CD4-positive, alpha-beta T cell (primary cell): ENCODE data around the gene MYL4. TPM values are rescaled to one million over a fixed set of nuclear protein-coding genes. Genes with fewer than 3 reads are reported as not detected.
"Not testable (repeated sequence)": the region's sequence is repeated elsewhere in the genome, so short reads cannot be mapped to it uniquely, and the experiment has no call there.

Source experiments
- ATAC-seq: fragments of 200-7000 bp; cut with Tn5 transposase; one replicate; pipeline ENCODE4 v1.10.0; 2022; ENCODE audit warnings: mild to moderate bottlenecking; ENCODE audit not compliant: poor library complexity
- CTCF ChIA-PET: fragments of 350-600 bp; sonication (Branson Sonifier 250); formaldehyde crosslinking; loops from one replicate; lab custom pipeline; 2021; ENCODE audit warnings: antibody characterized with exemption, inconsistent platforms; lab: Charles Lee
- POLR2A ChIA-PET: fragments of 350-600 bp; sonication (Branson Sonifier 250); formaldehyde crosslinking; loops from one replicate; lab custom pipeline; 2021; ENCODE audit warnings: antibody characterized with exemption, inconsistent platforms; lab: Charles Lee
- DNase-seq, 14 experiments: peaks; one replicate each; pipeline ENCODE4 v3.0.0-alpha.2; 2013 to 2020; ENCODE audit warnings: mixed read lengths in 2 of 14
- H3K27ac ChIP-seq, 2 donors: one replicate each; pipeline versions ENCODE4 v1.5.1 to v1.7.0; 2013; ENCODE audit warnings: low read length in 2 of 2, low read depth in 1 of 2, mild to moderate bottlenecking in 1 of 2
- H3K27me3 ChIP-seq, 2 experiments: 1 replicate in 1 of 2; 2 replicates in 1 of 2; pipeline versions ENCODE4 v1.6.1 to v1.7.0; 2013; ENCODE audit warnings: low read length in 2 of 2, control low read depth in 1 of 2, mild to moderate bottlenecking in 1 of 2, moderate library complexity in 1 of 2; ENCODE audit not compliant: insufficient read depth in 2 of 2, control insufficient read depth in 1 of 2
- H3K36me3 ChIP-seq: one replicate; pipeline ENCODE4 v1.6.1; 2013; ENCODE audit warnings: low read length, control low read depth; ENCODE audit not compliant: insufficient read depth
- H3K4me1 ChIP-seq: one replicate; pipeline ENCODE4 v1.6.1; 2013; ENCODE audit warnings: low read length, control low read depth; ENCODE audit not compliant: insufficient read depth
- H3K4me3 ChIP-seq: one replicate; pipeline ENCODE4 v1.5.1; 2013; ENCODE audit warnings: mild to moderate bottlenecking, low read length, moderate library complexity
- H3K9me3 ChIP-seq, 2 experiments: 1 replicate in 1 of 2; 2 replicates in 1 of 2; pipeline versions ENCODE4 v1.6.1 to v1.7.0; 2013; ENCODE audit warnings: low read length in 2 of 2, mild to moderate bottlenecking in 2 of 2, control low read depth in 1 of 2, moderate library complexity in 1 of 2; ENCODE audit not compliant: control insufficient read depth in 1 of 2, insufficient read depth in 1 of 2
- H3K27ac Mint-ChIP-seq: one replicate; pipeline ENCODE4 v1.8.0; 2020; ENCODE audit warnings: mixed read lengths
- H3K27me3 Mint-ChIP-seq: one replicate; pipeline ENCODE4 v1.8.0; 2021; ENCODE audit warnings: mixed read lengths
- H3K36me3 Mint-ChIP-seq: one replicate; pipeline ENCODE4 v1.8.0; 2021; ENCODE audit warnings: low read depth, mixed read lengths
- H3K4me1 Mint-ChIP-seq: one replicate; pipeline ENCODE4 v1.8.0; 2021; ENCODE audit warnings: low read depth, mixed read lengths
- H3K4me3 Mint-ChIP-seq: one replicate; pipeline ENCODE4 v1.8.0; 2020; ENCODE audit warnings: mild to moderate bottlenecking, mixed read lengths
- H3K9me3 Mint-ChIP-seq: one replicate; pipeline ENCODE4 v1.8.0; 2020; ENCODE audit warnings: mixed read lengths
- intact Hi-C, 2 experiments: fragments of 100-400 bp; cut with DNase I in 1 of 2; cut with micrococcal nuclease in 1 of 2; formaldehyde crosslinking; loops; one replicate each; pipeline versions ENCODE4 v1.15.1 to v1.9.0; 2023 to 2025; cut with DNase I, micrococcal nuclease
- total RNA-seq, 174 experiments: library from RNA in 2 of 174; stranded (reverse) in 2 of 174; gene quantifications; one replicate each; pipeline ENCODE4 v1.2.3 and lab custom pipeline; 2021 to 2026
- TF ChIP-seq, protein P1 (sequence below): fragments of 200-600 bp; IDR thresholded peaks from one replicate; pipeline ENCODE4 v1.8.0; 2022; ENCODE audit warnings: antibody characterized with exemption, mild to moderate bottlenecking

The MYL4 gene
- total RNA-seq, 2 experiments from 2014 or later = not detected

DNA sequence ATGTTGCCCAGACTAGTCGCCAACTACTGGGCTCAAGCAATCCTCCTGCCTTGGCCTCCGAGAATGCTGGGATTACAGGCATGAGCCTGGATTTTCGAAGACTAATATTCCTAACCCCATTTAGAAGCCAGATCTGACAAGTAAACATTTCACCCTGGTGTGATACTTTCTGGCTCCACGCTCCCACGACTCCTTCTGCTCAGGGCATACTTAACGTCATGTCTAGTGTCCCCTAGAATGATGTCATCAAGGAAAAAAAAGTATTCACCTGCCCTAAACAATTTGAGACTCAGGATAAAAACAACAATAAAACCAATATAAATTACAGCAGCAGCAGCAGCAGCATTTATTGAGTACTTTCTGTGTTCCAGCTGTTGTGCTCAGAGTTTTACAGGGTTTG, 57.6 kb downstream of the MYL4 start:
- POLR2A ChIA-PET = no interaction called here
- no peak overlapping the region for H3K27ac ChIP-seq
- H3K36me3 Mint-ChIP-seq = no peaks in the 10 kb centered on the region
- peaks cover 20% of the 10 kb centered on the region for H3K27me3 Mint-ChIP-seq
- ATAC-seq (no peak), DNase-seq (no peak)
- no peak overlapping the region for H3K27ac Mint-ChIP-seq
- no peaks in the 10 kb centered on the region for H3K4me1 Mint-ChIP-seq
- no peak overlapping the region for H3K4me3 Mint-ChIP-seq
- H3K27me3 ChIP-seq = peaks cover 0 to 6% of the 10 kb centered on the region in 2 experiments
- no peaks in the 10 kb centered on the region for H3K36me3 ChIP-seq
- no peak overlapping the region for H3K4me3 ChIP-seq
- H3K9me3 ChIP-seq = no peaks in the 10 kb centered on the region
- no peaks in the 10 kb centered on the region for H3K4me1 ChIP-seq
- intact Hi-C loops = no loop called here
- TF ChIP-seq, protein P1, sequence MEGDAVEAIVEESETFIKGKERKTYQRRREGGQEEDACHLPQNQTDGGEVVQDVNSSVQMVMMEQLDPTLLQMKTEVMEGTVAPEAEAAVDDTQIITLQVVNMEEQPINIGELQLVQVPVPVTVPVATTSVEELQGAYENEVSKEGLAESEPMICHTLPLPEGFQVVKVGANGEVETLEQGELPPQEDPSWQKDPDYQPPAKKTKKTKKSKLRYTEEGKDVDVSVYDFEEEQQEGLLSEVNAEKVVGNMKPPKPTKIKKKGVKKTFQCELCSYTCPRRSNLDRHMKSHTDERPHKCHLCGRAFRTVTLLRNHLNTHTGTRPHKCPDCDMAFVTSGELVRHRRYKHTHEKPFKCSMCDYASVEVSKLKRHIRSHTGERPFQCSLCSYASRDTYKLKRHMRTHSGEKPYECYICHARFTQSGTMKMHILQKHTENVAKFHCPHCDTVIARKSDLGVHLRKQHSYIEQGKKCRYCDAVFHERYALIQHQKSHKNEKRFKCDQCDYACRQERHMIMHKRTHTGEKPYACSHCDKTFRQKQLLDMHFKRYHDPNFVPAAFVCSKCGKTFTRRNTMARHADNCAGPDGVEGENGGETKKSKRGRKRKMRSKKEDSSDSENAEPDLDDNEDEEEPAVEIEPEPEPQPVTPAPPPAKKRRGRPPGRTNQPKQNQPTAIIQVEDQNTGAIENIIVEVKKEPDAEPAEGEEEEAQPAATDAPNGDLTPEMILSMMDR = no peak
- CTCF ChIA-PET = no interaction called here
- peaks cover 4% of the 10 kb centered on the region for H3K9me3 Mint-ChIP-seq

DNA sequence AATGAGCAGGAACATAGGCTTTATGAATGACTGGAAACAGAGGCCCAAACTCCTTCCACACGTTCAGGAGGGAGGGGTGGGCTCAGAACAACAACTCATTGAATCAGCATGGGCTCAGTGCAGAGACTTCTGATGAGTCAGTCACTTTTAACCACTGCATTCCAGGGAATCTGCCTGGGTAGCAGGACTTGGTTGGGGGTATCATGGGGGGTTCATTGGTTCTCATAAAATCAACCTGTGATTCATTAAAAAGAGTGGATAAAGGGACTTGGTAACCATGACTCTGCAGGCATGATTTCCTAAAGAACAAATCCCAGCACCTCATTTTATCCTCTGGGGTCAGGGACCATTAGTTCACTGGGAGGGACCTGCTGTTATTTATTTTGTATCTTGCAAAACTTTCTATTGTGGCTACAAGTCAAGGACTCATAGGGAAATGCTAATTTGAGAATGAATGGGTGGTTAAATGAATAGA, 58.2 kb downstream of the MYL4 start:
- DNase-seq = no peak
- POLR2A ChIA-PET = no interaction called here
- Mint-ChIP-seq H3K27ac (no peak overlapping the region), H3K4me3 (no peak overlapping the region), H3K27me3 (peaks cover 16% of the 10 kb centered on the region), H3K4me1 (no peaks in the 10 kb centered on the region), H3K36me3 (no peaks in the 10 kb centered on the region), H3K9me3 (peaks cover 4% of the 10 kb centered on the region)
- no peaks in the 10 kb centered on the region for H3K9me3 ChIP-seq
- no peak for ATAC-seq
- no peaks in the 10 kb centered on the region for H3K36me3 ChIP-seq
- CTCF ChIA-PET = no interaction called here
- H3K4me3 ChIP-seq = no peak overlapping the region
- no peaks in the 10 kb centered on the region for H3K4me1 ChIP-seq
- peaks cover 0 to under 1% of the 10 kb centered on the region in 2 experiments for H3K27me3 ChIP-seq
- intact Hi-C loops = no loop called here
- no peak overlapping the region for H3K27ac ChIP-seq
- TF ChIP-seq, protein P1 = no peak

DNA sequence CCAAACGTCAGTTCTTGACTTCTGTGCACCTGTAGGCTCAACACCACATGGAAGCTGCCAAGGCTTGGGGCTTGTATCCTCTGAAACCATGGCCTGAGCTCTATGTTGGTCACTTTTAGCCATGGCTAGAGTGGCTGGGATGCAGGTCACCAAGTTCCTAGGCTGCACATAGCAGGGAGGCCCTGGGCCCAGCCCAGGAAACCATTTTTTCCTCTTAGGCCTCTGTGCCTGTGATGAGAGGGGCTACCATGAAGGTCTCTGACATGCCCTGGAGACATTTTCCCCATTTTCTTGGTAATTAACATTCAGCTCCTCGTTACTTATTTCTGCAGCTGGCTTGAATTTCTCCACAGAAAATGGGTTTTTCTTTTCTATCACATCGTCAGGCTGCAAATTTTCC, 59.8 kb downstream of the MYL4 start:
- CTCF ChIA-PET, H3K4me3 Mint-ChIP-seq, H3K4me3 ChIP-seq, H3K27ac Mint-ChIP-seq, POLR2A ChIA-PET, H3K36me3 ChIP-seq, H3K9me3 ChIP-seq, intact Hi-C loops, H3K27ac ChIP-seq, H3K4me1 ChIP-seq, DNase-seq, H3K9me3 Mint-ChIP-seq, H3K4me1 Mint-ChIP-seq, H3K27me3 ChIP-seq, ATAC-seq, H3K36me3 Mint-ChIP-seq: not testable (repeated sequence)
- H3K27me3 Mint-ChIP-seq = peaks cover 15% of the 10 kb centered on the region

DNA sequence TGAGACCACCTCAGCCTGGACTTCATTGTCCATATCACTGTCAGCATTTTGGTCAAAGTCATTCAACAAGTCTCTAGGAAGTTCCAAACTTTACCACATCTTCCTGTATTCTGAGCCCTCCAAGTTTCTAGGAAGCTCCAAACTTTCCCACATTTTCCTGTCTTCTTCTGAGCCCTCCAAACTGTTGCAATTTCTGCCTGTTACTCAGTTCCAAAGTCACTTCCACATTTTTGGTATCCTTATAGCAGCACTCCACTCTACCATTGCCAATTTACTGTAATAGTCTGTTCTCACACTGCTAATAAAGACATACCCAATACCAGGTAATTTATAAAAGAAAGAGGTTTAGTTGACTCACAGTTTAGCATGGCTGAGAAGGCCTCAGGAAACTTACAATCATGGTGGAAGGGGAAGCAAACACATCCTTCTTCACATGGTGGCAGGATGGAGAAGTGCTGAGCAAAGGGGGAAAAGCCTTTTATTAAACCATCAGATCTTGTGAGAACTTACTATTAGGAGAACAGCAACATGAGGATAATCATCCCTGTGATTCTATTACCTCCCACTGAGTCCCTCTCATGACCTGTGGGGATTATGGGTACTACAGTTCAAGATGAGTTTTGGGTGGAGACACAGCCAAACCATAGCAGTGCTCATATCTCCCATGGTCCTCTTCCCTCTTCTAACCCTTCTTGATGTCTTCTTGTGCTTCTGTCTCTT, 60.6 kb downstream of the MYL4 start:
- ATAC-seq = not testable (repeated sequence)

More for the DNA sequence above, 60.6 kb downstream of the MYL4 start:
- CTCF ChIA-PET, H3K4me3 ChIP-seq, H3K36me3 ChIP-seq, H3K4me1 Mint-ChIP-seq, intact Hi-C loops, H3K4me1 ChIP-seq, H3K4me3 Mint-ChIP-seq, H3K27ac ChIP-seq, H3K36me3 Mint-ChIP-seq, POLR2A ChIA-PET, H3K27me3 Mint-ChIP-seq, H3K27ac Mint-ChIP-seq, H3K9me3 ChIP-seq, H3K9me3 Mint-ChIP-seq, H3K27me3 ChIP-seq, DNase-seq: not testable (repeated sequence)
